Activated T-cell treated with anti-CD3 and anti-CD28 coated beads for 48 hours (primary cell): ENCODE results near the gene RALGDS.
"Not testable (repeated sequence)": the region's sequence is repeated elsewhere in the genome, so short reads cannot be mapped to it uniquely, and the experiment has no call there.

Experiments
- DNase-seq: peaks from one replicate; pipeline ENCODE4 v3.0.0-alpha.2; 2020; ENCODE audit warnings: low read depth

Gene RALGDS

GRCh38 chr9:133106511-133107244 lies 14.4 kb downstream of the RALGDS start:
- DNase-seq = no peak

GRCh38 chr9:133105461-133105770 lies 15.6 kb downstream of the RALGDS start:
- no peak for DNase-seq

GRCh38 chr9:133104718-133105460 lies 16.2 kb downstream of the RALGDS start:
- DNase-seq = no peak

GRCh38 chr9:133103987-133104505 lies 17.0 kb downstream of the RALGDS start:
- DNase-seq = no peak

- DNase-seq = no peak
Measured at GRCh38 chr9:133103183-133103986, 17.7 kb downstream of the RALGDS start.

DNA sequence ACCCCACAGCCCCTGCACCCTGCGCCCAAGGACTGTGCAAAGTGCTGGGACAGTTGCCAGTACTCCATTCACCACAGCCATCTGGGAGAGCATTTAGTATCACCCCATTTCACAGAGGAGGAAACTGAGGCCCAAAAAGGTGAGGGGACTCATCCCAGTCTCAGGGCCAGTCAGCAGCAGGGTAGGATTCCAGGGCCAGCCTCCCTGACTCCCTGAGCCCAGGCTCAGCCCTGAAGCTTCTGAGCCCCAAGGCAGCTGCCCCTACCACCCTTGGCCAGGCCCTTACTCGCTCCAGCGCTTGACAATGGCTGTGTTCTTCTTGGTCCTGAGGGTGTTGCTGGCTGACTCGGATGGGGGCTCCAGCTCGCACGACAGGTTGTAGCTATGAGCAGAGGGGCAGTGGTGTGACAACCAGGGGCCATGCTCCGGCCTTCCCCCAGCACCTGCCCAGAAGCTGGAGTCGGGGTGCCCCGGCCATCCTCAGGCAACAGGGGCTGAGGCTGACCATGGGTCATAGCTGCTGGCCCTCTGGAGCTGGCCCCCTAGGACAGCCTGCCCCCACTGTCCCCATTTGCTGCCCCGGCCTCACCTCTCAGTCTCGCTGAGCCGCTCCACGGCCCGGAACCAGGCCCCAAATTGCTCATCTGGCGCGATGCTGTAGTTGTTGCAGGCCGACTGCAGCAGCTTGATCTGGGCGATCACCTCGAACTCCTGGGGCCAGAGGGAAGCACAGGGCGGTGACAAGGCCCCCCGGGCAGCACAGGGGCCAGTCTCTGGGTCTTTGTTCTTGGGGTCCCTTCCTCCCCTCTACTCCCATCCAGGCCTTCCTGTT lies 18.6 kb downstream of the RALGDS start:
- DNase-seq = no peak

DNA sequence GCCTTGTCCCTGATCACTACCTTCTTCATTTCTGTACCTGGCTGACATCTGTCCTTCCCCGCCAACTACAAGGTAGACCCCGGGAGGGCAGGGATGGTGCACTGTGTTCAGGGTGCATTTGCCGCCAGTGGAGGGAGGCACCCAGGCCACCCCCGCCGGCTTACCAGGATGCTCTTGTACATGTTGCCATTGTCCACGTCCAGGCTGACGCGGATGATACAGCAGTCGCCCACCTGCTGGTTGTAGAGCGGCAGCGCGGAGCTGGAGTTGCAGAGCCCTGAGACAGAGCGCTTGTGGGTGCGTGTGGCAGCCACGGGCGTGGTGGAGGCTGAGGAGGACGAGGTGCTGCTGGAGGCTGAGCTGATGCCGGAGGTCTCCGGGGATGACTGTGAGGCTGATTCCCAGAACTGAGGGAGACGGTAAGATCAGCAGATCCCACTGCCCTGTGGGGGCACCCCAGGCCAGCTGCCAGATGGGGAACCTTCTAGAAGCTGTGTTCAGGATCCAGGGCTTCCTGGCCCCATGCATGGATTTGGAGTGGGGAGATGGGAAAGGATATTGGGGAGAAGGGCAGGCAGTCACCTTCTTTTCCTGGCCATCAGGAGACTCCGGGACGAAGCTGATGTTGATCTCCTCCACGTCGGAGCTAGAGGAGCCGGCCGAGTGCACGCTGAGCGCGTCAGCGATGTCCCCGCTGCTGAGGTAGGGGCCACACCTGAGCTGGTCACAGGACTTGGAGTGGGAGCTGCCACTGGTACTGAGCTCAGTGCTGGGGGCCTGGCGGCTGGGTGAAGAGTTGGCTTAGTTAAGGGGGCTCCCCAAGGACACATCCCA lies 19.5 kb downstream of the RALGDS start:
- no peak for DNase-seq

GRCh38 chr9:133100506-133101355 lies 20.3 kb downstream of the RALGDS start:
- DNase-seq = no peak

DNA sequence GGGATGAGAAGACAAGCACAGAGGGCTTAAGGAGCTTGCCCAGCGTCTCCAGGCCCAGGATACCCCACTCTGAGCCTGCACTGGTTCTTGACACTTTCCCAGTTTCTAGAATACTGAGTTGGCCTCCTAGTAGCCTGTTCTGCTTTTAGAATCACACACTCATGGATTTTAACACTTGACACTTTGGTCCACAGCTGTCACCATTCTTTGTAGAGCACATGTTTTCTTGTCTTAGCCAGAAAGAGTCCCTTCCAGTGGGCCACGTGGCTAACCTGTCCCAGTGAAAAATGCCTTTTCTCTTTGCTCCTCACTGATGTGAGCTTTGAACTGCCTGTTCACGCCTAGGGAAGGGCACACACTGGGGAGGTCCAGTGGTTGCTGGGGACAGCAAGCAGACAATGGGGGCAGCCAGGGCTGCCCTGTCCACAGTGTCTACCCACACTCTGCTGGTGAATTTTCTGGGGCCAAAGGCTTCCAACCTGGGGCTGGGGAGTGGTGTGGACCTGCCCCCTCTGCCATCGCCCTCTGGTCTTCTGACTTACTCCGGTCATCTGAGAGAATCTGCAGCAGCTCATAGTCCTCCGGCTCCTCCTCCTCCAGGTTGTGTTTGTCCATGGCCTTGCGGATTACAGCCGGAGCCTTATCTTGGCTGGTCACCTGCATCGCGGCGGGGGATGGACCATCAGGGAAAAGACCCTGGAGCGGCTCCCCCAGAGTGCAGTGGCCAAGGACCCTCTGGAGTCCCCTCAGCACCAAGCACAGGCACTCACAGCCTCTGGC lies 21.1 kb downstream of the RALGDS start:
- no peak for DNase-seq

DNA sequence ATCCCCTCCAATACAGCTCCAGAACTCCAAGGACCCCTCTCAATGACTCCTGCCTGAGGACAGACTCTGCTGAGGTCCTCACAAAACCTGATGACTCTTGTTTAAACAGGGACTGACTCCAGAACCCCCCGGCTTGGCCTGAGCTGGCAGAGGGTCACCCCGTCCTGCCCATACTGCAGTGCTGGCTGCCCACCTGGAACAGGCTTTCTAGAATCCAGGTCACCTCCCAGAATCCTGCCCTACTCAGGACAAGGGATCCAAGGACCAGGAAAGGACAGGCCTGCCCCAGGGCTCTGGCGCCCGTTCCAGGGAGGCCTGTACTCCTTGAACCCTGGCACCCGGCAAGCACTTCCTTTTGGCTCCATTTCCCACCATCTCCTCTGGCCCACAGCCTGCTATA lies 22.2 kb downstream of the RALGDS start:
- no peak for DNase-seq

- DNase-seq = no peak
Measured at GRCh38 chr9:133098104-133098754, 22.8 kb downstream of the RALGDS start.

DNA sequence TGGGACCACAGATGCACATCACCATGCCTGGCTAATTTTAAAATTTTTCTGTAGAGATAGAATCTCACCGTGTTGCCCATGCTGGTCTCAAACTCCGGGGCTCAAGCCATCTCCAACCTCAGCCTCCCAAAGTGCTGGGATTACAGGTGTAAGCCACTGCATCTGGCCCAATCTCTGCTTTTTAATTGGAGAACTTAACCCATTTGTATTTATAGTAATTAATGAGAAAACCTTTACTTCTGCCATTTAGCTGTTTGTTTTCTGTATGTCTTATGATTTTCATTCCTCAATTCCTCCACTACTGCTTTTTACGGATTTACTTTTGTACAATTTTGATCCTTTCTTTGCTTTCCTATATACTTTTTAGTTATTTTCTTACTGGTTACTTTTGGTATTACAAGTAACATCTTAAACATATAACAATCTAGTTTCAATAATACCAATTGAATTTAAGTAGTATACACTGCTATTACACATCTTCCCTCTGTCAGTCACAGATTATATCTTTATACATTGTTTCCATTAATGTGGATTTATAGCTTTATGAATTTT lies 26.1 kb downstream of the RALGDS start:
- DNase-seq = no peak

DNA sequence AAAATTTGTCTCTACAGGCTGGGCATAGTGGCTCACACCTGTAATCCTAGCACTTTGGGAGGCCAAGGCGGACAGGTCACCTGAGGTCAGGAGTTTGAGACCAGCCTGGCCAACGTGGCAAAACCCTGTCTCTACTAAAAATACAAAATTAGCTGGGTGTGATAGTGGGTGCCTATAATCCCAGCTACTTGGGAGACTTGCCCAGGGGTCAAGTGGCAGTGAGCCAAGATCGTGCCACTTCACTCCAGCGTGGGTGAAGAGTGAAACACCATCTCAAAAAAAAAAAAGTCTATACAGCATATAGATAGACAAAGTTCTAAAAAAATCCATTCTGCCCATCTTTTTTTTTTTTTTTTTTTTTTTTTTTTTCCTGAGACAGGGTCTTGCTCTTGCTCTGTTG lies 26.7 kb downstream of the RALGDS start:
- not testable (repeated sequence) for DNase-seq

DNA sequence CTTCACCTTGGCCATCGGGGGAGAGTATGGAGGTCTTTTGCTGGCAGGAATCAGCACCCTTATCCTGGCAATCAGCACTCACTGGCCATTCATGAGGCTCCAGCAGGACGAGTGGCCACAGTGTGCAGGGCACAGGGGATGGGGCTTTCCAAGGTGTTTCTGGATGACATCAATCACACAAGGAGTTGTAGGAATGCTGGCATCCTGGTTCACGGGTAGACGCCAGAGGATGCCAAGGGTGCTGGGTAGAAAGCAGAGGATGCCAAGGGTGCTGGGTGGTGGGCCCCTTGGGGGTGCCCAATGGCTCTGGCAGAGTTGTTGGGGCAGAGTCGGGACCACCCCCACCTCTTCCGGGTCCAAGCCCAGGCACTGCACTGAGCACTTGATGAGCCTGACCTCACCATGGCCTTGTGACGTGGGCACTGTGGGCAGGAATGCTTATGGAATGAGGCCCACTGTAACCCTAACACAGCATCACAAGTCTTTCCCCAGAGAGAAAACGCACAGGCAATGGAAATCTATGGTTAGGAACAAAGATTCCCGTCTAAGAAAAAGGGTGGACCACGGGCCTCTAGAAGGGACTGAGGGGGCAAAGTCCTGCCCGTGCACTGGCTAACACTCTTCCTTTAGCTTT lies 30.2 kb downstream of the RALGDS start:
- no peak for DNase-seq

- no peak for DNase-seq
Measured at GRCh38 chr9:133090187-133090586, 30.9 kb downstream of the RALGDS start.

GRCh38 chr9:133089271-133089671 lies 31.8 kb downstream of the RALGDS start:
- DNase-seq = no peak

GRCh38 chr9:133088756-133089155 lies 32.3 kb downstream of the RALGDS start:
- no peak for DNase-seq
